Inferior parietal cortex (tissue), 1 donor: ENCODE results near the gene NRROS.
"Not testable (repeated sequence)": the region's sequence is repeated elsewhere in the genome, so short reads cannot be mapped to it uniquely, and the experiment has no call there.

Experiments used
- DNase-seq: peaks from one replicate; pipeline ENCODE4 v3.0.0-alpha.2; 2016; ENCODE audit errors: extremely low spot score

Gene NRROS

DNA sequence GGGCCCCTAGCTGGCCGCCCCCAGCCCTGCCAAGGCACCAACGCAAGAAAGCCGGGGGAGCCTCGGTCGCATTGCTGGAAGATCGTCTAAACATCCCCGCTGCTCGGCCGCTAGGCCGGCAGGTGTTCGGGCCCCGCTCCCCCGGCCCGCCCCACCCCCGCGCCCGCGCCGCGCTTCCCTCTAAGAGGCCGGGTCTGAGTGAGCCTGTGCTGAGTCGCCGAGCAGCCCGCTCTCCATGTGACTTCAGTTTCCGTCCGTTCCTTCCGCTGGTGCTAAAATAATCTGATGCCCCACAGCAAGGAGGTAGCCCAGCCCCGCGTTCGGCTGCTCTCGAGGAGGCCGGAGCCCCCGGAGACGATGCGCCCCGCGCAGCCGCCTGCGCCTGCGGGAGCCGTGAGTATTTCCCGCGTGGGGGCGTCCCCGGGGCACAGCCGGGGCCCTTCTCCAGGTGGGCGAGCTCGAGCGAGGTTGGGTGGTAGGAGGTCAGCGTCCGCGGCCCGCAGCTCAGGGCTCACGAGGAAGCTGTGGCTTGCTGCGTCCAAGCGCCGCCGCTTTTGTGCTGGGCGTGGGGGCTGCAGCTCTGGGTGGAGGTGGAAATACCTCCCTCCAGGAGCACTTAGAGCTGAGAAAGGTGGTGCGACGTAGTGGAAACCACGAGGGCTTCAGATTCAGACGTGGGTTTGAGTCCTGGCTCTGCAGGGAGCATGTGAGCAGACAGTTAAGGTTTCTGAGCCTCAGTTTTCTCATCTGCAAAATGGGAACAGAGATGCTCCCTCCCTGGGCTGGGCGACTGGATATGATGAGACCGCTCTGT is at the start of gene NRROS:
NRROS (plus strand) TSS at position 212 of the 814 bp plus-strand sequence. CDS start 14,846 bp downstream, outside the sequence.
- no peak for DNase-seq

DNA sequence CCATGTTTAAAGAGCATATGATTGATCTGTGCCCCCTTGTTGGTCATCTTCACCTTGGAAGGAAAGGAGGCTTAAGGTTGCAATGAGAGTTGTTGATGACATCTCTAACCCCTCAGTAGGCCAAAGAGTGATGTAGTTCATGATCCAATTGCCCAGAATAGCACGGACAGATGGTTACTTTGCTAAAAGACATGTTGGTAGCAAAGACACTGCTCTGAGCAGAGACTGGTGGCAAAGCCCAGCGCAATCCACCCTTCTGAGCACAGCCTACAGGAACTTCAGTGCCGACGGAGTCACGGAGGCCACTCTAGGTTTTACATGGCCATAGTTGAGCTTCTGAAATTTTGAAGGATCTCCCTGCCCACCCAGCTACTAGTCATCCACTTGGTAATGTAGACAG is 49.2 kb upstream of the NRROS start:
- no peak for DNase-seq

DNA sequence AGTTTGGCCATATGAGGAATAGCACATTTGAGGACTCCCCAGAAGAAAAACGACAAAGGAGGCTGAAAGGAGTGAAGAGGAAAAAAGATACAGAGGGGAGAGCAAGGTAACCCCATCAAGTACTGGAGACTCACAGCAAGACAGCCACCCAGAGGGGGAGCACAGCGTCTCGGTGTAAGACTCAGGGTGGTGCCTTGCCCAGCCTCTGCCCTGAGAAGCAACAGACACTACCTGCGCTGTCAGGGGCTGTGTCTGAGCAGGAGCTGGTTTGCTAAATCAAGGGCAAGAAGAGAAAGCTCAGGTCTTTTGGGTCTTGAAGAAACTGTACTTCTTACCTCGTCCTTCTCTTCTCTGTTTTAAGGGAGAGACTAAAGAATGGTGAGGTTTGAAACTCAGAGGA is 43.1 kb upstream of the NRROS start:
- DNase-seq, result no peak

- DNase-seq, result not testable (repeated sequence)
Measured at GRCh38 chr3:196597971-196598733, 41.3 kb upstream of the NRROS start.

DNA sequence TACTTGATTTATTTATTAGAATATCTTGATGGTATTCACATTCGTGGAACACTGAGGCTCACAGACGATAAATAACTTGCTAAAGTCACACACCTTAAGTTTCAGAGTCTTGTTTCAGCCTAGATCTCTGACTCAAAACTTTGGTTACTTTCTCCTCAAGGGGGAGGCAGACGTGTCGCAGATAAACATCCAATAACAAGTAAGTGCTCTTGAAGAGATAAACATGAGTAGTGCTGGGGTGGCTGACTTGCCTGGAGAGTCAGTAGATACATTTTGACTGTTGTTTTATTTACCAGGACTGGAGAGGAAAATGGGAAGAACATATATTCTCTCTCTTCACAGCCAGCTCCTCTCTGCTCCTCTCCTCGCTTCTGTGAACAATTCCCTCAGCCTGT is 39.8 kb upstream of the NRROS start:
- no peak for DNase-seq

DNA sequence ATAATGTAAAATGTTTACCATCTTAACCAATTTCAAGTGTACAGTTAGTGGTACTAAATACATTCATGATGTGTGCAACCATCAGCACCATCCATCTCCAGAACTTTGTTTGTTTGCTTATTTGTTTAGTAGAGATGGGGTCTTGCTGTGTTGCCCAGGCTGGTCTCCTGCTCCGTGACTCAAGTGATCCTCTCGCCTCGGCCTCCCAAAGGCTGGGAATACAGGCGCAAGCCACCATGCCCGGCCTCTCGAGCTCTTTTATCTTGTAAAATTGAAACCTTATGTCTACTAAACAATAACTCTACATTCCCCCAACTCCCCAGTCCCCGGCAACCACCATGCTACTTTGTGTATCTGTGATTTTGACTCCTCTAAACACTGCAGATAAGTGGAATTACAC is 39.1 kb upstream of the NRROS start:
- DNase-seq, result no peak

DNA sequence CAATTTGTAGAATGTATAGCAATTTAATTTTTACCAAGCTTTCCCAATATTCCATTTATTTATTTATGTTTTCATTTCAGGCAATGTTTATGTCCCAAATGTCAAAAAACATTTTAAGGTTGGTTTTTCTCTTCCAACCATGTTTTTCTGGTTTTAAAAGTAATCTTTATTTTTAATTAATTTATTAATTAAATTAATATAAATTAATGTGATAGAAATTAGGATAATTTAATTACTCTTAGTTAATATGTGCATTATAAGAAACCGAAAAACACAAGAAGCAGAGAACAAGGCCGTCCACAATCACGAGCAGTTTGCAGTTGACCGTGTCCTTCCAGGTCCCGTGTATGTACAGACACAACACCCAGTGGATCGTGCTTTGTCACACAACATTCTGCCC is 36.8 kb upstream of the NRROS start:
- no peak for DNase-seq

GRCh38 chr3:196603683-196604082 is 35.8 kb upstream of the NRROS start:
- no peak for DNase-seq

GRCh38 chr3:196604548-196604947 is 34.9 kb upstream of the NRROS start:
- no peak for DNase-seq

DNA sequence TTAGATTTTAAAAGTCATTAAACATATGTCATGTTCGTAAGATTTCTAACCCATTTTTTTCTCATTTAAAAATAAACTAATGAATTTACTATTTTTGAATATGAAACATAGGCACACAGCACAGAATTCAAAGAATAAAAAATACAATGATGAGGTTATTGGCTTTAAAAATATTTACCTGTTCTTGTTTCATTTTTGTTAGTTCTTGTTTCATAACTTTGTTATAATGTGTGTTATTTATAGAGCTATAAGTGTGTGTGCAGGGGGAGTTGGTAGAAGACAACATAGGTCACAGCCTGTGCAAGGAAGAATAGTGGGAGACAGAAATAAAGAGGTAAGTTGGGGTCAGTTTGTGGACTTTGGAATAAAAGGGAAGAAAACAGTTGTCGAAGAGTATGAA is 30.8 kb upstream of the NRROS start:
- DNase-seq, result no peak

DNA sequence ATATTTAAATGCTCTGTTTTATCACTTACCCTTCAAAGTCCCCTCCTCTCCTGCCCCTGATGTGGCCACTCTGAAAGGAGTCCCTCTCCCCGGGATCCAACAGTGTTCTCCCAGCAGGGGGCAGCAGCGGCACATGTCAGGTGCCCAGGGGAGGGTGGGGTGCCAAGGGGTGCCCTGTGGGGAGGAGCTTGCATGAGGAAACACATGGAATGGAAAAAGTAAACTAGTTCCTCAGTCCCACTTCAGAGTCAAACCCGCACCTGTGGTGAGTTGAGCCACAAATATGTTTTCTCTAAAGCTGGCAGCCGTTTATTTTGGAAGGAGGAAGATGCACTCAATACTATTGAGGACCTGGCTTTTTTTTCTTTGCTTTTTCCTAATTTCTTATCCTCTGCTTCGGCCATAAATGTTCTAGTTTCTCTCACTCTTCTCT is 30.1 kb upstream of the NRROS start:
- peak; percentile 82 for DNase-seq

DNA sequence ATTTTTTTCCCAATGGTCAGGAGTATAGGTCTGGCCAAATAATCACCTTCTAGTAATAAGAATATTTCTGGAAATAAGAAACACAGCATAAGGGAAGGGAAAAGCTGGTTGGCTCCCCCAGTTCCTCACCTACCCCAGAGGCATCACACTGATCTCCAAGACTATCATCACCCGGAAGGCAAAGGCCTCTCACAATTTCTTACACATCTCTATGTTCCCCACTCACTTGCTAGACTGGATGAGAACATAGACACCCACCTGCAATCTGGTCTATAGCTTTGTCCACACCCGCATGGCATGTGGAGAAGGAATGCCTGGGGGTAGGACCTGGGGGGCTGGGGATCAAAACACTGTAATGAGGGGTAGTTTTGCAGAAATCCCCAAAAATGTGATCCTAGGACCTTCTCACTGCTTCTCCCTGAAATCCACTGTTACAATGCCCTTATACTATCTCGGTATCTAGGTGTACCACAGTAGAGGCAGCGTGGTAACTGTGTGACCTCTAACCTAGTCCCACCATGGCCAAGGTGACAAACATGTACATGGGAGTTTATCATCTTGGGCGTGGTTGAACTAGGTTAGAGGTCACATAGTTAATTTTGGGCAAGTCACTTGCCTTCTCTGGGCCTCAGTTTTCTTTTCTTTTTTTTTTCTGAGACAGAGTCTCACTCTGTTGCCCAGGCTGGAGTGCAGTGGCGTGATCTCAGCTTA is 29.5 kb upstream of the NRROS start:
- DNase-seq, result no peak

GRCh38 chr3:196611761-196612483 is 27.6 kb upstream of the NRROS start:
- DNase-seq, result no peak

GRCh38 chr3:196615234-196615633 is 24.3 kb upstream of the NRROS start:
- not testable (repeated sequence) for DNase-seq

- no peak for DNase-seq
Measured at GRCh38 chr3:196617256-196617655, 22.2 kb upstream of the NRROS start.

GRCh38 chr3:196619223-196619622 is 20.3 kb upstream of the NRROS start:
- no peak for DNase-seq

- DNase-seq, result not testable (repeated sequence)
Measured at GRCh38 chr3:196619627-196620026, 19.9 kb upstream of the NRROS start.

DNA sequence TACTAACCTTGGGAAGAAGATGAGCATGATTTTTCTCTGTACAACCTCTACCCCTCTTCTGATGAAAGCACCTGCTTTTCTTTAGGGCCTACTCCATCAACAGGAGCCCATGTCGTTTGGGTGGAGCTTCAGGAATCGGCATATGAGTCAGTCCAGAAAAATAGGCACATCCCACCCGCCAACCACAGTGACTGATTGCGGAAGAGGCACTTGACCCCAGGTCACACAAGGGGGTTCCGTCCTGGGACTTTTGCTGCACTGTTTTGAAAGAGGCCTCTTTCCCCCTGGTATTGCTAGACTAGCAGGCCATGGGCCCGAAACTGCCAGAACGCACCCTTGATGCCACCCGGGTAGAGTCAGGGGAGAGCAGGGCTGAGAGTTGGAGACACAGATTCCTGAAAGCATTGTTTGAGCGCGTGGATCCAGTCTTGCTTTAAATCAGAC is 19.3 kb upstream of the NRROS start:
- no peak for DNase-seq

GRCh38 chr3:196620684-196621083 is 18.8 kb upstream of the NRROS start:
- no peak for DNase-seq

GRCh38 chr3:196621611-196622010 is 17.9 kb upstream of the NRROS start:
- DNase-seq, result no peak

DNA sequence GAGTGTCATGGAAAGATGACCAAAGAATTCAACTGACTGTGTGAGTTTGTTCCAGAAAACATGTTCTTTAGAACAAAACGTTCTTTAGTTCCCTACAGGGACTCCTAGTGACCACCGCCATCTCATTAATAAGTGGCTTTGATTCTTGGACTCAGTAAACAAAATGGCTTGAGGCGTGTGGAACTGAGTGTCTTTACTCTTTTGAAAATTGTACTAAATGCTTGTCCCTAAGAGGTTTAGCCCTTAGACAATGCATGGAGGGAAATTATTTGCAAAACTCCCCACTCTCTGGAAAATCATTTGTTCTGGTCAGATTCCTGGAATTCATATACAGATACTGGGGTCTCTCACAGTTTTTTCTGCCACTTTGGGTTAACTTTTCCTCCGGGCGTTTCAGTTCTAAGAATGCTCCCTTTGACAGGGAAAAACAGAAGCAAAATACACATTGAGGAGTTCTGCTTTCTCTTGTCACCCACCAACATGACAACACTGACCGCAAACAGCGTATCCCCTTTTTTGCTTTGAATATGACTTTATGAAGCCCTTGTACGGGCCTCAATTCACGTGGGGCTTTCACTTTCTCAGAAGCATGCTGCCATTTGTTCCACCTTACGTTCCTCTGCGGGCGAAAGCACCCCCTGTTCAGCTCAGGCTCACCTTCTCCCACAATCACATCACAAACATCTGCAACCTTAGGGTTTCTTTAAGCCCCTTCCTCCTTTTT is 15.3 kb upstream of the NRROS start:
- no peak for DNase-seq
